K562 (cell line): ENCODE results near the gene MOK.

Experiments used
- MAFK ChIP-seq: IDR thresholded peaks from 2 replicates; pipeline ENCODE4 v1.6.1; 2011; ENCODE audit warnings: low read length, improper control_type of control experiment
- MEF2D ChIP-seq: conservative IDR thresholded peaks from 2 replicates; pipeline ENCODE4 v1.6.1; 2016; ENCODE audit warnings: low read depth, missing genetic modification characterization, missing compliant biosample characterization
- TAF1 ChIP-seq: IDR thresholded peaks from 2 replicates; pipeline ENCODE4 v1.6.1; 2011; ENCODE audit warnings: mild to moderate bottlenecking, low read length, moderate library complexity; ENCODE audit not compliant: insufficient read depth, control insufficient read depth, severe bottlenecking; ENCODE audit errors: extremely low read depth
- U2AF1 ChIP-seq: fragments of 200-400 bp; formaldehyde crosslinking; optimal IDR thresholded peaks from 2 replicates; pipeline ENCODE3; 2017; ENCODE audit warnings: mild to moderate bottlenecking, low read depth, low read length, moderate library complexity
- ZNF780A ChIP-seq: fragments of 250-450 bp; sonication (Bioruptor Pico); IDR thresholded peaks from 2 replicates; pipeline ENCODE4 v1.5.0; 2021; ENCODE audit warnings: mild to moderate bottlenecking

- TF ChIP-seq MAFK (no peak), MEF2D (tag) (no peak), TAF1 (no peak), ZNF780A (CRISPR knock-in tag) (no peak), U2AF1 (no peak)
Measured at GRCh38 chr14:102279282-102279681, 25.7 kb downstream of the MOK start.
